ENCODE measurements around the gene MCM9. TPM values are rescaled to one million over a fixed set of nuclear protein-coding genes. Genes with fewer than 3 reads are reported as not detected.

MCM9 gene
- polyA plus RNA-seq (2013, experiment 1 of 2; ENCODE audit: insufficient read length) = 4.9 TPM
- polyA plus RNA-seq (2013, experiment 2 of 2; ENCODE audit: insufficient read length) = 5.6 TPM

DNA sequence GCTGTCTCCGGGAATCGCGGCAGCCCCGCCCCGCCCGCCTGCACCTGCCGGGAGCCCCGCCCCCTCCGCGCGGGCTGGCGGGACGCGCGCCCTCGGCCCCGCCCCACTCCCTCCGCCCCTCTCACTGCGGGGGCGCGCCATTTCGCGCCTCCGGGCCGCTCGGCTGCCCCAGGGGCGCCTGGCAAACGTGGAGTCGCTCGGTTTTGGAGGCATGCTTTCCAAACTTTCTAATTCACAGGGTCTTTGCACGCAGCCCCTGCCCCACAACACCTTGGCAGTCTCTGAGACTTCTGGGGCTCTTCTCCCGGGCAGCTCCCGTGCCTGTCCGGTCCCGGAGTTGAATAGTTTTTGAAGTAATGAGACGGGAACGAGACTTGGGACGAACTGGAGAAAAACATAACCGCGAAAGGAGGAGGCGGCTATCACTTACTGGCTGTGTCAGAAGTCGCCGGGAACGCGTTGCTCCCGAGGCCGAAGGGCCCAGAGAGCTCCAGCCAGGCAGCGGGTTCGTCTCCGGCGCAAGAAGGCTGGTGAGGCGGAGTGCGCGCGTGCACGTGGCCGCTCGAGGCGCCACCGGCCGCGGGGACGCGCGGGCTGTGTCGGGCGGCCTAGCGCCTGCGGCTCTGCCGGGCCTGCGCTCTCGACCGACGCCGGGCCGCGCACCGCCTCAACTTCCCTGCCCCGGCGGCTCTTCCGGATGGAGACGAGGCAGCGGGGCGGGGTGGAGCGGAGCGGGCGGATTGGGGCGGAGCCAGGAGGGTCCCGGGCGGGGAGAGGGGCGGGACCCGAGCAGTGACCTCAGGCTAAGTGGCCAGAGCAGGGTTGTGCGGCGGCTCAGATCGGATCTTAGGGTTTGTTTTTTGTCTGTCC is at the start of gene MCM9:
Gene MCM9 (minus strand): TSS at position 699 of the 870 bp plus-strand sequence. CDS start 3,436 bp downstream, outside the sequence.
- peak; percentile 90 for DNase-seq

- DNase-seq = no peak
Observed at GRCh38 chr6:118984342-118984741, 49.4 kb upstream of the MCM9 start.

GRCh38 chr6:118982575-118982911 is 47.6 kb upstream of the MCM9 start:
- no peak for DNase-seq

DNA sequence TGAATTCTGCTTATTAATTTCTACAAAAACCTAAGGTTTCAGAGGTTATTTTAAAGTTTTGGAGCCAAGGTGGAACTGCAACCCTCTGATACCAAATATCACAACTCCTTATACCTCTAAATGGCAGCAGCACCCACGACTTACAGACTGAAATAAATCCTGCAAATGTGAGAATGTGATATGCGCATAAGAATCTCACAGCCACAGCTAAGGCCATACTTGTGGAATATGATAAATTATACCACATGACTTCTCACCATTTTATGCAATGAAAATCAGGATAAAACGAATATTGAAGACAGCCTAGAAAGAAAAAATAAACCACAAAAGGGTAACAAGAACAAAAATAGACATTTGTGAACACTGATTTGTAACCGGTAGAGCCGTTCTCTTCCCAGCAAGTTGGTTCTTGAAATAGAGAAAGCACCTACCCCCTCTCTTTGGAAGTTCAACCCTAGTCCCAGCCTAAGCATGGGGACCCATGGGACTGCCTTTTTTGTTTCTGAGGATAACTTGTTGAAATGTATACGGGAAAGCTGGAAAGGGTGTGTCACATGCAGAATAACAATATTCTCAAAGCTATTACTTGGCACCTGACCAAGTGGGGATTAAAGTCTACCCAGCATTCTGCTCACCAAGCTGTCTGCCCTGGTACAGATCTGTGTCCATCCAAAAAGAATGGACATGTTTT is 47.1 kb upstream of the MCM9 start:
- DNase-seq = no peak

DNA sequence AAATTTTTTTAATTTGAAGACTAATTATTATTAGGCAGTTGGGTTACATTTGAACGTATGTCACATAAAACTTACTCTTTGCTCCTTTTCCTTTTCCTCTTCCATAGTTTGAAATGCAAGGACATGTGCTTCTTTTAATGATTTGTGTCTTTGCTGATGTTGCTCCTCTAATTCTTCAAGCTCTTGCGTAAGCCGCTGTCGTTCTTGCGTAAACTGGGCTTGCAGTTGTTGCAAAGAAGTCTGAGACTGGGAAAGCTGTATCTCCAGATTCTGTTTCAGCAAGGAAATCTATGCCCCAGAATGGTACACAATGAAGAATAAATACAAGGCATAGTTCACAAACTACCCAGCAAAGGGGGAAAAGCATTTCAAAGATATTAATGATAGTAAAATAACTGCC is 45.1 kb upstream of the MCM9 start:
- peak; percentile 12 for DNase-seq

DNA sequence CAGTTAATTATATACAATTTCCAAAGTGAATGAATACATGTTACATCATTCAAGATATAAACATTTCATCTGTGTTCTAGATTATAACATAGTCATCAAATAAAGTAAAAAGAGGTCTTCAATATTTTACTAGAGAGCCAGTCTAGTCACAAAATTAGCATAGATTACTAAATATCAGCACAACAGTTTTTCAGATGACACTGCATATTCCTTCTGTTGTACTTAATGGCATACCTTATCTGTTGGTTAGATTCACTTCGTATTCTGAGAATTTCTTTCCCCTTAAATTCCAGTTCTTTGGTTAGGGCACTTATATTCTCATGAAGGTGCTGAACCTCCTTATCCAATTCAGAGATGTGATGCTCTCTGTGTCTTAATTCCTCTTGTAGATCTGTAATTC is 39.8 kb upstream of the MCM9 start:
- no peak for DNase-seq

GRCh38 chr6:118971682-118972081 is 36.7 kb upstream of the MCM9 start:
- DNase-seq = no peak

GRCh38 chr6:118970866-118971265 is 35.9 kb upstream of the MCM9 start:
- no peak for DNase-seq

- DNase-seq = peak; percentile 29
Observed at GRCh38 chr6:118968416-118968815, 33.5 kb upstream of the MCM9 start.

- no peak for DNase-seq
Observed at GRCh38 chr6:118967239-118967638, 32.3 kb upstream of the MCM9 start.

DNA sequence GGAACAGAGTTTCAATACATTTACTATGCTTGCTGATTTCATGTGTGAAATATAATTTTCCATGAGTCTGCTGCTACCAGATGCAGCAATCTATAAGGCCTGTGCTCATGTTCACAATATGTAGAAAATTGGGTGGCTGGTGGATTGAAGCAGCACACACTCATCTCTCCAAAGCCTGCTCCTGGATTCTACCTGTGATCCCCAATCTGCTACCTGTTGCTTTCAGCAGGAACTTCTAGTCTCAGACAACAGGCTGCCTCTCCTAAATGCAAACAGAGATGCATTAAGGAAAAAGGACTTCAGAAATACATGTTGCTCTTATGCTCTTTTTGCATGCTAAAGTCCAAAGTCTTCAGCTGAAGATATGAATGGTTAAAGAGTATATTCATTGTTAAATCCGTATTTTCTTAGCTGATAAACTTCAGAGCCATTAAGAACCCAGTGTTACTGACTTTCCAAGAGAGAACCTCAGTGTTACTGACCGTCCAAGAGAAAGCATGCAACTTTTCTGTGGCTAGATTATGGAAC is 30.9 kb upstream of the MCM9 start:
- no peak for DNase-seq

DNA sequence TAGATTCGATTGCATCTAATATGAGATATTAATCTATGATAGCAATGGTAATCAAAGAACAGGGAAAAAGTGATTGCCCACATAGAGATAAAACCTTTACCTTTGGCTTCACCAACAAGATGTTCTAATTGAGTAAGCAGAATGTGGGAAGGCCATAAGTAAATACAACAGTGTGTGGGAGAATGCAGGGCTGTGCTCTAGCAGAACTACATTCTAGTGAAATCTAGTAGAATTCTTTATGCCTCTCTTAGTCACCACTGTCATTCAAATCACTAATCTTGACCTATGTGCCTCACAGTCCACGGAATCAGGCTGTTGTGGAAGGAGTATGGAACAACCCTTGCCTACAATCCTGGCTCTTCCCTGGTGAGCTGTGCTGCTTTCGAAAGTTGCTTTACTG is 30.4 kb upstream of the MCM9 start:
- DNase-seq = no peak

- peak; percentile 10 for DNase-seq
Observed at GRCh38 chr6:118963003-118963402, 28.0 kb upstream of the MCM9 start.

GRCh38 chr6:118959903-118960302 is 24.9 kb upstream of the MCM9 start:
- no peak for DNase-seq

GRCh38 chr6:118953391-118953790 is 18.4 kb upstream of the MCM9 start:
- DNase-seq = no peak

GRCh38 chr6:118952683-118953082 is 17.7 kb upstream of the MCM9 start:
- no peak for DNase-seq

DNA sequence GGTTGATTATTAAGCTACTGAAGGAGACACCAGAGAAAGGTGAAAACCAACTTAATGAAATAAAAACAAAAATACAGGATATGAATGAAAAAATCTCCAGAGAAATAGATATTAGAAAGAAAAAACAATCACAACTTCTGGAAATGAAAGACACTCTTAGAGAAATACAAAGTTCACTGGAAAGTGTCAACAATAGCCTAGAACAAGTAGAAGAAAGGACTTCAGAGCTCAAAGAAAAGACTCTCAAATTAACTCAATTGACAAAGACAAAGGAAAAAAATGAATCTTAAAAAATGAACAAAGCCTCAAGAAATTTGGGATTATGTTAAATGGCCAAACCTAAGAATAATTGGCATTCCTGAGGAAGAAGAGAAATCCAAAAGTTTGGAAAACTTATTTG is 10.3 kb upstream of the MCM9 start:
- DNase-seq = no peak

- no peak for DNase-seq
Observed at GRCh38 chr6:118940770-118941169, 5.8 kb upstream of the MCM9 start.

DNA sequence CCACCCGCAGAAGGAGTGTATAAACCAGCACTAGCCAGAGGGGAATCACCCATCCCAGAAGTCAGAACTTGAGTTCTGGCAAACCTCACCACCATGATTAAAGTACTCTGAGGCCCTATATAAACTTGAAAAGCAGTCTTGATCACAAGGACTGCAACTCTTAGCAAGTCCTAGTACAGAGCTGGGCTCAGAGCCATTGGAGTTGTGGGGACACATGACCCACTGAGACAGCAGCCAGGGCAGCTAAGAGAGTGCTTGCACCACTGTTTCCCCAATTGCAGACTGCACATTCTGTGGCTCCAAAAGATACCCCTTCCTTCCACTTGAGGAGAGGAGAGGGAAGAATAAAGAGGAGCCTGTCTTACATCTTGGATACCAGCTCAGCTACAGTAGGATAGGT is 4.7 kb upstream of the MCM9 start:
- no peak for DNase-seq

GRCh38 chr6:118935978-118936703 is 1.2 kb upstream of the MCM9 start:
- DNase-seq = no peak

GRCh38 chr6:118935331-118935668 is 341 bp upstream of the MCM9 start:
- no peak for DNase-seq

DNA sequence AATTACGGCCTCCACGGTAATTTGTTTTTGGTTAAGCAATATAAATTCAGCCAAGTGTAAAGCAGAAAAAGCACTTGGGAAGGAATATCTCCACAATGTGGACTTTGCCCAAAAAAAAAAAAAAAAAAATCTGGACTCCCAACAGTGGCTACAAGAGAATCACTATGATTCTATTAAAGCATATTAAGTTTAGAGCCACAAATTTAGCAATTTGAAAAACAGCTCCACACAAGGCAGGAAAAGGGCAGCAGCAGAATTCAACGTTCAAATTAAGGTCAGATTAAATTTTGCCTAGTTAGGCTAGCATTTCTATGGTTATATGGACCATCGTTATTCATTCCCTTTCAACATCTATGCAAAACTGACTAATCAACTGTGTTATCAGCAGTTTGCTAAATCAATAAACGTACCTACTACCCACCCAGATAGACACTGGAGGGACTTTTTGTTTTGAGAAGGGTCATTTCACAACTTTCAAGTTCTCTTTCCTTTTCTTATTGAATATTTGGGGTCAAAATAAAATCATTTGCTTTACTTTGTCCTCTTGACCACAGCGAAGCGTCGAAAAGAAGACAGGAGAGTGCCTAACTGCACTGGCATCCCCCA is 1.0 kb downstream of the MCM9 start:
- no peak for DNase-seq

DNA sequence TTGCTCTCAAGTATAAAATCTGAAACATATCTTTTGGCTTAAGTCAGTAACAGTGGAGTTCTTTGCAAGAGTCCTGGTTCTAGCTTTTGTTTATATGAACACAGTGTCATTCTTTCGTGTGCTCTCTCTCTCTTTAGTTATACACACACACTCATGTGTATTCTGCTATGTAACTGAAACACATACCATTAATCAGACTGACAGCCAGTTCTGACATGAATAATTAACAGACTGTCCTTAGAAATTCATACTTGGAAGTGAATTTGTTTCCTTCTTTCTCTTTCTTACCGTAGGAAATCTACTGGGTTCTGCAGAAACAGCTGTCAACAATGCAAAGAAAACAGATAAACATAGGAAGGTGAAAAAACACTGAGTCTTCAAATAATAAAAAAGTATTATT is 2.5 kb downstream of the MCM9 start:
- DNase-seq = no peak
